ENCODE measurements around the gene ANAPC4. TPM values are rescaled to one million over a fixed set of nuclear protein-coding genes. Genes with fewer than 3 reads are reported as not detected.

ANAPC4 gene
- total RNA-seq, 1 experiment from 2014 or later, result 22.8 TPM

GRCh38 chr4:25446611-25447010, 69.5 kb downstream of the ANAPC4 start:
- no peak for DNase-seq (ENCODE audit: low read depth, low spot score)
- Histone ChIP-seq H3K4me3 (ENCODE audit: low read depth in 2 of 2, low read length in 2 of 2) (no peak overlapping the region), H3K4me1 (ENCODE audit: control insufficient read depth, insufficient read depth, low read length) (no peaks in the 10 kb centered on the region), H3K27ac (ENCODE audit: low read length) (no peak overlapping the region), H3K36me3 (ENCODE audit: control insufficient read depth, insufficient read depth, low read length) (no peaks in the 10 kb centered on the region), H3K9me3 (ENCODE audit: control insufficient read depth, insufficient read depth, low read depth, low read length) (no peaks in the 10 kb centered on the region), H3K27me3 (ENCODE audit: control insufficient read depth, insufficient read depth, low read length) (no peaks in the 10 kb centered on the region)
- CTCF ChIA-PET, result no interaction called here
- POLR2A ChIA-PET, result no interaction called here
- intact Hi-C loops (cut with micrococcal nuclease; ENCODE audit: unreplicated experiment) (no loop called here), in situ Hi-C loops (cut with HindIII; ENCODE audit: low pct_unique_long_range_greater_than_20kb, low sequenced_read_pairs) (no loop called here)
- no TSS peak for BruUV-seq (replicated peaks)
- no peak for TF ChIP-seq TCF7L2 (IDR thresholded peaks at IDR 0.05; ENCODE audit: low read depth, low read length)
- TF ChIP-seq REST (IDR thresholded peaks at IDR 0.05; ENCODE audit: insufficient read depth in 1 of 2, low read depth in 2 of 2, low read length in 1 of 2), result no peak
- TF ChIP-seq POLR2AphosphoS5 (IDR thresholded peaks at IDR 0.05; ENCODE audit: low read depth, low read length), result no peak
- TF ChIP-seq CTCF (IDR thresholded peaks at IDR 0.05), result no peak
- TF ChIP-seq SIN3A (IDR thresholded peaks at IDR 0.05; ENCODE audit: borderline replicate concordance, insufficient read depth, low read depth, low read length), result no peak
- no peak for ATAC-seq

- no peaks in the 10 kb centered on the region for H3K9me3 ChIP-seq (ENCODE audit: control insufficient read depth, insufficient read depth, low read depth, low read length)
- no peaks in the 10 kb centered on the region for H3K27me3 ChIP-seq (ENCODE audit: control insufficient read depth, insufficient read depth, low read length)
- CTCF ChIA-PET, result no interaction called here
- intact Hi-C loops (cut with micrococcal nuclease; ENCODE audit: unreplicated experiment) (no loop called here), in situ Hi-C loops (cut with HindIII; ENCODE audit: low pct_unique_long_range_greater_than_20kb, low sequenced_read_pairs) (no loop called here)
- POLR2A ChIA-PET, result no interaction called here
- DNase-seq (ENCODE audit: low read depth, low spot score) (no peak), ATAC-seq (no peak)
- no peaks in the 10 kb centered on the region for H3K36me3 ChIP-seq (ENCODE audit: control insufficient read depth, insufficient read depth, low read length)
- BruUV-seq (replicated peaks), result no TSS peak
- H3K4me3 ChIP-seq (ENCODE audit: low read depth in 2 of 2, low read length in 2 of 2), result no peak overlapping the region
- no peak overlapping the region for H3K27ac ChIP-seq (ENCODE audit: low read length)
- no peak for TF ChIP-seq POLR2AphosphoS5 (IDR thresholded peaks at IDR 0.05; ENCODE audit: low read depth, low read length)
- TF ChIP-seq TCF7L2 (IDR thresholded peaks at IDR 0.05; ENCODE audit: low read depth, low read length), result no peak
- TF ChIP-seq CTCF (IDR thresholded peaks at IDR 0.05), result no peak
- no peak for TF ChIP-seq REST (IDR thresholded peaks at IDR 0.05; ENCODE audit: insufficient read depth in 1 of 2, low read depth in 2 of 2, low read length in 1 of 2)
- TF ChIP-seq SIN3A (IDR thresholded peaks at IDR 0.05; ENCODE audit: borderline replicate concordance, insufficient read depth, low read depth, low read length), result no peak
- no peaks in the 10 kb centered on the region for H3K4me1 ChIP-seq (ENCODE audit: control insufficient read depth, insufficient read depth, low read length)
Measured at GRCh38 chr4:25448379-25449109, 71.5 kb downstream of the ANAPC4 start.
